ENCODE results near the gene TMEM44.

The TMEM44 gene

DNA sequence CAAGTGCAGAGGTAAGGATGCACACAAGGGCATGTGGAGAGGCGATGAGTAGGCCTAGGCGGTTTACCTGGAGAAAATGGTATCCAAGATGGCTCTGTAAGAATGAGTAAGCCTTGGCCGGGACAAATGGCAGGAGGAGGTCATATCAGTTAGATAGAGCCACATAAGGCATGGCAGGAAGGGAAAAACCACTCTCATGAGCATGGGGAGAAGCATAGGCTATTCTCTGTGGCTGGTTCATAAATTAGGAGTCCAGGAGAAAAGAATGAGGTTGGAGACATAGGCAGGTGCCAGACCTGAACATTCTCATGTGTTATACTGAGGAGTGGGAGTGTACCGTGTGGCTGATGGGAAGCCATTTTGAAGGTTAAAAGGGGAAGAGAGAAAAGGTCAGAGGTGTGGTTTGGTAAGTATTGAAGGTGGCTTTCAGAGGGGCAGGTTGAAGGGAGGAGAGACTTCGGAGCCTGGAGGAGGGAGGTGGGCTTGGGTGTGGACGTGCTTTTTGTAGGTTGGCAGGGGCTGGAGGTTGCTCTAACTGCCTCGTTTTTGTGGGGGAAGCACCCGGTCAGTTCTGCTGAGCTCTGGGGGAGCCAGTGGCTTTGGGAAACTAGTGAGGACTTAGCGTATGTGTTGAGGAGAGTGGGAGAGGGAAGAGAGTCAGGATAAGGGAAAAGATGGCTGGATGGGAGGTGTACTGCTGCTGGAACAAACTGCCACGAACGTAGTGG lies 47.8 kb upstream of the TMEM44 start (continued):
- no peak for TF ChIP-seq ZC3H10 (CRISPR knock-in tag; IDR thresholded peaks at IDR 0.05)

DNA sequence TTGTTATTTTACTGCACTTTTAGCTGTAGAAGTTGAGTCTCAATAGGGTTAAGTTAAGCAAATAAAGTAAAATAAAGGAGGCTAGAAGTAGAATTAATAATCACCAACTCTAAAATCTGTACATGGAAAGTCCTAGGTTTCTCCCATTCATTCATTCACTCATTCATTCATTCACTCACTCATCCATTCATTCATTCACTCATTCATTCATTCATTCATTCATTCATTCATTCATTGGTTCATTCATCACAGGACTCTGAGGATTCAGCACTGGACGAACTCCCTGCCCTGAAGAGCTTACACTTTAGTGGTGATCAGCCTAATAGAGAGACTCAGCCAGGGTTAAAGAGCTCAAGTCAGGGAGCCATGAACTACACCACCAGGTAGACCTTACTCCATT lies 43.3 kb upstream of the TMEM44 start:
- TF ChIP-seq ISL1 (CRISPR knock-in tag; IDR thresholded peaks at IDR 0.05) (no peak), BACH2 (CRISPR knock-in tag; IDR thresholded peaks at IDR 0.05; ENCODE audit: borderline replicate concordance) (no peak), SNAI2 (CRISPR knock-in tag; IDR thresholded peaks at IDR 0.05) (no peak), OSR1 (CRISPR knock-in tag; IDR thresholded peaks at IDR 0.05) (no peak), ZFP30 (CRISPR knock-in tag; IDR thresholded peaks at IDR 0.05) (no peak), RARB (CRISPR knock-in tag; IDR thresholded peaks at IDR 0.05) (no peak), PPARA (CRISPR knock-in tag; IDR thresholded peaks at IDR 0.05; ENCODE audit: borderline replicate concordance) (no peak), TOX (CRISPR knock-in tag; IDR thresholded peaks at IDR 0.05; ENCODE audit: borderline replicate concordance) (no peak)
- TF ChIP-seq, protein P1, sequence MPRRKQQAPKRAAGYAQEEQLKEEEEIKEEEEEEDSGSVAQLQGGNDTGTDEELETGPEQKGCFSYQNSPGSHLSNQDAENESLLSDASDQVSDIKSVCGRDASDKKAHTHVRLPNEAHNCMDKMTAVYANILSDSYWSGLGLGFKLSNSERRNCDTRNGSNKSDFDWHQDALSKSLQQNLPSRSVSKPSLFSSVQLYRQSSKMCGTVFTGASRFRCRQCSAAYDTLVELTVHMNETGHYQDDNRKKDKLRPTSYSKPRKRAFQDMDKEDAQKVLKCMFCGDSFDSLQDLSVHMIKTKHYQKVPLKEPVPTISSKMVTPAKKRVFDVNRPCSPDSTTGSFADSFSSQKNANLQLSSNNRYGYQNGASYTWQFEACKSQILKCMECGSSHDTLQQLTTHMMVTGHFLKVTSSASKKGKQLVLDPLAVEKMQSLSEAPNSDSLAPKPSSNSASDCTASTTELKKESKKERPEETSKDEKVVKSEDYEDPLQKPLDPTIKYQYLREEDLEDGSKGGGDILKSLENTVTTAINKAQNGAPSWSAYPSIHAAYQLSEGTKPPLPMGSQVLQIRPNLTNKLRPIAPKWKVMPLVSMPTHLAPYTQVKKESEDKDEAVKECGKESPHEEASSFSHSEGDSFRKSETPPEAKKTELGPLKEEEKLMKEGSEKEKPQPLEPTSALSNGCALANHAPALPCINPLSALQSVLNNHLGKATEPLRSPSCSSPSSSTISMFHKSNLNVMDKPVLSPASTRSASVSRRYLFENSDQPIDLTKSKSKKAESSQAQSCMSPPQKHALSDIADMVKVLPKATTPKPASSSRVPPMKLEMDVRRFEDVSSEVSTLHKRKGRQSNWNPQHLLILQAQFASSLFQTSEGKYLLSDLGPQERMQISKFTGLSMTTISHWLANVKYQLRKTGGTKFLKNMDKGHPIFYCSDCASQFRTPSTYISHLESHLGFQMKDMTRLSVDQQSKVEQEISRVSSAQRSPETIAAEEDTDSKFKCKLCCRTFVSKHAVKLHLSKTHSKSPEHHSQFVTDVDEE (CRISPR knock-in tag; IDR thresholded peaks at IDR 0.05) = no peak
- TF ChIP-seq, protein P2, sequence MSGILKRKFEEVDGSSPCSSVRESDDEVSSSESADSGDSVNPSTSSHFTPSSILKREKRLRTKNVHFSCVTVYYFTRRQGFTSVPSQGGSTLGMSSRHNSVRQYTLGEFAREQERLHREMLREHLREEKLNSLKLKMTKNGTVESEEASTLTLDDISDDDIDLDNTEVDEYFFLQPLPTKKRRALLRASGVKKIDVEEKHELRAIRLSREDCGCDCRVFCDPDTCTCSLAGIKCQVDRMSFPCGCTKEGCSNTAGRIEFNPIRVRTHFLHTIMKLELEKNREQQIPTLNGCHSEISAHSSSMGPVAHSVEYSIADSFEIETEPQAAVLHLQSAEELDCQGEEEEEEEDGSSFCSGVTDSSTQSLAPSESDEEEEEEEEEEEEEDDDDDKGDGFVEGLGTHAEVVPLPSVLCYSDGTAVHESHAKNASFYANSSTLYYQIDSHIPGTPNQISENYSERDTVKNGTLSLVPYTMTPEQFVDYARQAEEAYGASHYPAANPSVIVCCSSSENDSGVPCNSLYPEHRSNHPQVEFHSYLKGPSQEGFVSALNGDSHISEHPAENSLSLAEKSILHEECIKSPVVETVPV (CRISPR knock-in tag; IDR thresholded peaks at IDR 0.05) = no peak
- no peak for ATAC-seq

DNA sequence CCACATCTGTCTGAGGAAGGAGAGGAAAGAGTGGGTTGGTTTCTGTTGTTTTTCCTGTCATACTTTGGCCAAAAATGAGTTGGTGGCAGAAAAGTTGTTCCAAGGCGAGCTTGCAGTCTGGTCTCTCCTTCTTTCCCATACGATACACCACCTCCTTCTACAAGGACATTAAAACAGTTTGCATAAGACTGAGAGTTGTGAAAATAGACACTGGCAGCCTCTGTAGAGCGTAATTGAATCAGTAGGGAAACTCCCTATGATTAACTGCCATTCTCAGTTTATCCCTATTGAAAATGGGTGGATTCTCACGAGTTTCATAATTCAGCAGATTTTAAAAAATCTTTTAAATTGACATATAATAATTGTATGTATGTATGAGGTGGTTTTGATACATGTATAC lies 42.5 kb upstream of the TMEM44 start:
- TF ChIP-seq TCF4 (CRISPR knock-in tag; IDR thresholded peaks at IDR 0.05; ENCODE audit: borderline replicate concordance) (no peak), PPARA (CRISPR knock-in tag; IDR thresholded peaks at IDR 0.05; ENCODE audit: borderline replicate concordance) (no peak), ZFP3 (CRISPR knock-in tag; IDR thresholded peaks at IDR 0.05) (no peak)
- TF ChIP-seq, protein P3, sequence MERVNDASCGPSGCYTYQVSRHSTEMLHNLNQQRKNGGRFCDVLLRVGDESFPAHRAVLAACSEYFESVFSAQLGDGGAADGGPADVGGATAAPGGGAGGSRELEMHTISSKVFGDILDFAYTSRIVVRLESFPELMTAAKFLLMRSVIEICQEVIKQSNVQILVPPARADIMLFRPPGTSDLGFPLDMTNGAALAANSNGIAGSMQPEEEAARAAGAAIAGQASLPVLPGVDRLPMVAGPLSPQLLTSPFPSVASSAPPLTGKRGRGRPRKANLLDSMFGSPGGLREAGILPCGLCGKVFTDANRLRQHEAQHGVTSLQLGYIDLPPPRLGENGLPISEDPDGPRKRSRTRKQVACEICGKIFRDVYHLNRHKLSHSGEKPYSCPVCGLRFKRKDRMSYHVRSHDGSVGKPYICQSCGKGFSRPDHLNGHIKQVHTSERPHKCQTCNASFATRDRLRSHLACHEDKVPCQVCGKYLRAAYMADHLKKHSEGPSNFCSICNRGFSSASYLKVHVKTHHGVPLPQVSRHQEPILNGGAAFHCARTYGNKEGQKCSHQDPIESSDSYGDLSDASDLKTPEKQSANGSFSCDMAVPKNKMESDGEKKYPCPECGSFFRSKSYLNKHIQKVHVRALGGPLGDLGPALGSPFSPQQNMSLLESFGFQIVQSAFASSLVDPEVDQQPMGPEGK (CRISPR knock-in tag; IDR thresholded peaks at IDR 0.05; ENCODE audit: borderline replicate concordance) = no peak

DNA sequence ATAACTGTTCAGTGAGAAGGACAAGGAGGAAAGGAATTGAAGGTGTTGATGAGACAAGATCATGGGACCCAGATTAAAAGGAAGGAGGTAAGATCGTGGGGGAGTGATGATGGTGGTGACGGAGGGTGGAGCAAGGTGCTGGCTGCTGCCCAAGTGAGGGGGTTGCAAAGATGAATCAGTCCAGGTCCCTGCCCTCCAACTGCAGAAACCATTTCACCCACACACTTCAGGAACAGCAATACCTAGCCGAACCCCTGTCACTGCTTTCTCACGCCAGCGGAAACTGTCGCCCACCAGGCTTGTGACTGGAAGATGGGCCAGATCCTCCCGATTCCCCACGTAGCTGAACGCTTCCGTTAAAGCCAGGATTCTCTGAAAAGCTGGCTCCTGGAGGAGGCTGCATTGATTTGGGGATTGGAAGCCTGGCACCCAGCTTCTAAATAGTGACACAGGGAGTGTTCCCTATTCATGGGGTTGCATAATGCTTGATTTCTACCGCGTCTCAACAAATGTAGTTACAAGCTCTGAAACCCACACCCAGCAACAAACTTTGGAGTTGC lies 41.9 kb upstream of the TMEM44 start:
- ATAC-seq = no peak
- TF ChIP-seq, protein P4, sequence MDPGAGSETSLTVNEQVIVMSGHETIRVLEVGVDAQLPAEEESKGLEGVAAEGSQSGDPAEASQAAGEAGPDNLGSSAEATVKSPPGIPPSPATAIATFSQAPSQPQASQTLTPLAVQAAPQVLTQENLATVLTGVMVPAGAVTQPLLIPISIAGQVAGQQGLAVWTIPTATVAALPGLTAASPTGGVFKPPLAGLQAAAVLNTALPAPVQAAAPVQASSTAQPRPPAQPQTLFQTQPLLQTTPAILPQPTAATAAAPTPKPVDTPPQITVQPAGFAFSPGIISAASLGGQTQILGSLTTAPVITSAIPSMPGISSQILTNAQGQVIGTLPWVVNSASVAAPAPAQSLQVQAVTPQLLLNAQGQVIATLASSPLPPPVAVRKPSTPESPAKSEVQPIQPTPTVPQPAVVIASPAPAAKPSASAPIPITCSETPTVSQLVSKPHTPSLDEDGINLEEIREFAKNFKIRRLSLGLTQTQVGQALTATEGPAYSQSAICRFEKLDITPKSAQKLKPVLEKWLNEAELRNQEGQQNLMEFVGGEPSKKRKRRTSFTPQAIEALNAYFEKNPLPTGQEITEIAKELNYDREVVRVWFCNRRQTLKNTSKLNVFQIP (CRISPR knock-in tag; IDR thresholded peaks at IDR 0.05; ENCODE audit: borderline replicate concordance, low read depth) = no peak
- TF ChIP-seq CSDC2 (CRISPR knock-in tag; IDR thresholded peaks at IDR 0.05) (no peak), ZNF565 (CRISPR knock-in tag; conservative IDR thresholded peaks at IDR 0.05; ENCODE audit: low read depth) (no peak), TCF4 (CRISPR knock-in tag; IDR thresholded peaks at IDR 0.05; ENCODE audit: borderline replicate concordance) (no peak), ZNF70 (CRISPR knock-in tag; IDR thresholded peaks at IDR 0.05) (no peak), ISL1 (CRISPR knock-in tag; IDR thresholded peaks at IDR 0.05) (no peak), BACH2 (CRISPR knock-in tag; IDR thresholded peaks at IDR 0.05; ENCODE audit: borderline replicate concordance) (no peak), ZFP3 (CRISPR knock-in tag; IDR thresholded peaks at IDR 0.05) (no peak), SNAI2 (CRISPR knock-in tag; IDR thresholded peaks at IDR 0.05) (no peak), RARB (CRISPR knock-in tag; IDR thresholded peaks at IDR 0.05) (no peak), OSR1 (CRISPR knock-in tag; IDR thresholded peaks at IDR 0.05) (no peak), PPARA (CRISPR knock-in tag; IDR thresholded peaks at IDR 0.05; ENCODE audit: borderline replicate concordance) (no peak), ARNTL (CRISPR knock-in tag; IDR thresholded peaks at IDR 0.05; ENCODE audit: borderline replicate concordance, low read depth) (no peak)
- TF ChIP-seq, protein P5, sequence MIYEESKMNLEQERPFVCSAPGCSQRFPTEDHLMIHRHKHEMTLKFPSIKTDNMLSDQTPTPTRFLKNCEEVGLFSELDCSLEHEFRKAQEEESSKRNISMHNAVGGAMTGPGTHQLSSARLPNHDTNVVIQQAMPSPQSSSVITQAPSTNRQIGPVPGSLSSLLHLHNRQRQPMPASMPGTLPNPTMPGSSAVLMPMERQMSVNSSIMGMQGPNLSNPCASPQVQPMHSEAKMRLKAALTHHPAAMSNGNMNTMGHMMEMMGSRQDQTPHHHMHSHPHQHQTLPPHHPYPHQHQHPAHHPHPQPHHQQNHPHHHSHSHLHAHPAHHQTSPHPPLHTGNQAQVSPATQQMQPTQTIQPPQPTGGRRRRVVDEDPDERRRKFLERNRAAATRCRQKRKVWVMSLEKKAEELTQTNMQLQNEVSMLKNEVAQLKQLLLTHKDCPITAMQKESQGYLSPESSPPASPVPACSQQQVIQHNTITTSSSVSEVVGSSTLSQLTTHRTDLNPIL (CRISPR knock-in tag; IDR thresholded peaks at IDR 0.05; ENCODE audit: low read depth) = no peak
- TF ChIP-seq, protein P3 (CRISPR knock-in tag; IDR thresholded peaks at IDR 0.05; ENCODE audit: borderline replicate concordance) = no peak
- TF ChIP-seq, protein P1 (CRISPR knock-in tag; IDR thresholded peaks at IDR 0.05) = no peak

More for the DNA sequence above, 42.5 kb upstream of the TMEM44 start:
- no peak for ATAC-seq

All from SK-N-SH treated with all-trans-retinoic acid at 6 μM for 48 hours (cell line).